T47D (cell line): ENCODE data around the gene SLC26A11.
"Not testable (repeated sequence)": the region's sequence is repeated elsewhere in the genome, so short reads cannot be mapped to it uniquely, and the experiment has no call there.

Experiments used
- DNase-seq, 2 experiments: peaks; one replicate each; pipeline versions ENCODE4 v3.0.0 to v3.0.0-alpha.2; 2011 to 2012; ENCODE audit warnings: low read depth in 1 of 2, low spot score in 1 of 2
- JUND ChIP-seq: IDR thresholded peaks from 2 replicates; pipeline ENCODE4 v1.6.1; 2012; ENCODE audit warnings: low read depth
- in situ Hi-C: cut with HindIII; loops from 2 replicates; pipeline ENCODE4 v1.10.0; 2016; ENCODE audit warnings: low sequenced_read_pairs, low pct_unique_long_range_greater_than_20kb

Gene SLC26A11

DNA sequence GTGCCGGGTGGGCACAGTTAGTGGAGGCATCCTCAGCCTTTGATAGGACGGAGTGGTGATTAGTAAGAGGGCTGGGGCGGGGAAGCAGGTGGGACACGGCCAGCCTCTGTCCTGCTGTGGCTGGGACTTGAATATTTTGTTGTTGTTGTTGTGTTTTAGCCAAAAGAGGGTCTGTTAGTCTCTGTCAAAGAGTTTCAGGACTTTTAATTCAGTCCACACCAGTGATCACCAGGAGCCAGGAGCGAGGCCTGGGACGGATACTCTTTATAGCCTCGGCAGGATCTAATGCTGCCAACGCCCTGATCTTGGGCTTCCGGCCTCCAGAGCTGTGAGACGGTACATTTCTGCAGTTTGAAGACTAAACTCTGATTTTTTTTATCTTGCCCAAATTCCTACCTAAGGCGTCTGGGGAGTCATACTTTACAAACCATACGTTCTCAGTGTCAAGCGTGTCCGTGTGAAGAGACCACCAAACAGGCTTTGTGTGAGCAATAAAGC lies 37.5 kb downstream of the SLC26A11 start:
- DNase-seq, result no peak
- TF ChIP-seq JUND, result no peak
- in situ Hi-C loops, result no loop called here

DNA sequence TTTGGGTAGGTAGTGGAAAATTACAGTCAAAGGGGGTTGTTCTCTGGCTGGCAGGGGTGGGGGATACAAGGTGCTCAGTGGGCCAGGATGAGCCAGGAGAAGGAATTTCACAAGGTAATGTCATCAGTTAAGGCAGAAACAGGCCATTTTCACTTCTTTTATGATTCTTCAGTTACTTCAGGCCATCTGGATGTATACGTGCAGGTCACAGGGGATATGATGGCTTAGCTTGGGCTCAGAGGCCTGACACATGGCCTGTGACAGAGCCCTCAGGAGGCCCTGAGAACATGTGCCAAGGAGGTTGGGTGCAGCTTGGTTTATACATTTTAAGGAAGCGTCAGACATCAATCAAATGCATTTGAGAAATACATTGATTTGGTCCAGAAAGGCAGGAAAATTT lies 38.1 kb downstream of the SLC26A11 start:
- in situ Hi-C loops, DNase-seq: not testable (repeated sequence)

DNA sequence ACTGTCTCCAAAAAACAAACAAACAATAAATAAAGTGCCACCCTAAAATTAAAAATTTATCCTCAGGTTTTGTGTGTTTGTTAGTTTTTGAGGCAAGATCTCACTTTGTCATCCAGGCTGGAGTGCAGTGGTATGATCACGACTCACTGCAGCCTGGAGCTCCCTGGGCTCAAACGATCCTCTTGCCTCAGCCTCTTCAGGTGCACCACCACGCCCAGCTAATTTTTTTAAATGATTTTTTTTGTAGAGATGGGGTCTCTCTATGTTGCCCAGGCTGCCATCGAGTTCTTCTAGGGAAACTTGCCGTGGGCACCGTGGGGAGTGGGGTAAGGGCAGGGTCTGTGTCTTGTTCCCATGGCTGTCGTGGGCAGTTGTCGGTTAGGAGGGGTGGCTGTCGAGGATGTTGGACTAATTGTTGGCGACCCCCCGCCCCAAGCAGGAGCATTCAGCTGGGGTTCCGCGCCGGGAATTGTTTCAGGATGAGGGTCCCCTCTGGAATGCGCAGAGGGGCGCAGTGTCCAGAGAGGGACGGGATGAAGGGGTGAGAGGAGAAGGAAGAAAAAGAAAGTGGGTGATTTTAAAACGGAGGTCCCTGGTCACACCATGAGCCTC lies 39.3 kb downstream of the SLC26A11 start:
- TF ChIP-seq JUND, result no peak
- in situ Hi-C loops, result no loop called here
- DNase-seq, result no peak

DNA sequence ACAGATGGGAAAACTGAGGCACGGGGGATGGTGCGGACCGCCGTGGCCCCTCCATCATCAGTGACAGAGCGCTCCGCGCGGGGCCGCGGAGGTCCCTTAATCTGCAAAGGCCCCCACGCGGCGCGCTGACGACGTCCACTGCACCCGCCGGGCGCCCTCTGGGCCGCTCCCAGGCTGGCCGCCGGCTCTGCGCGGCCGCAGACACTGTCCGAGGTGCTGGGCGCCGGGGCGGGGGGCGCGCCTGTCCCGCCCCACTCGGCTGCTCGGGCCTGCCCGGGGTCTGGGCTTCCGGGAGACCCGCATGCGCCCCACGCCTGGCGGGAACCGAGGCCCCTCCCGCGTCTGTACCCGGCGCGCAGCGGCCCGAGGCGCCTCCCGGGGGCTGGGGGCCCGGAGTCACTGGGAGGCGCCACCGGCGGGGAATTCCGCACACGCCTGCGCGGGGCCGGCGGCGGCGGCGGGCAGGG lies 39.9 kb downstream of the SLC26A11 start:
- TF ChIP-seq JUND, result no peak
- in situ Hi-C loops, result no loop called here
- DNase-seq, result peak; percentile 63 to 86

DNA sequence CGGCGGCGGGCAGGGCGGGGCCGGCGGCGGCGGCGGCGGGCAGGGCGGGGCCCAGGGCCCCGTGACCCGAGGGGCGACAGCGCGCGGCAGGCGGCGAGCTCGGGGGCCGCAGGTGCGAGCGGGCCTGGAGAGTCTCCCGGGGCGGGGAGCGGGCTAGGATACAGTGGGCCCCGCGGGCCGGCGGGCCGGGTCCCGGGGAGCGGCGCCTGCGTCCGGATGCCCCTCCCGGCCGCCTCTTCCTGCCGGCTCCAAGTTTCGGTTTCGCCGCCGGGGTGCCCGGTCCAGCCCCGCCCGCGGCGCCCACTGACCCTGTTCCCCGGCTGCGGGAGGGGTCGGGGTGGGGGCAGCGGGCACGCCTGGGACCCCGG lies 40.5 kb downstream of the SLC26A11 start, which contains the start of gene RNF213:
Gene RNF213, plus strand, starts transcription at position 62 of the 368 bp plus-strand sequence. CDS start 2,830 bp downstream, outside the sequence.
- DNase-seq, result peak; percentile 43 to 85
- in situ Hi-C loops, result no loop called here
- TF ChIP-seq JUND, result no peak

DNA sequence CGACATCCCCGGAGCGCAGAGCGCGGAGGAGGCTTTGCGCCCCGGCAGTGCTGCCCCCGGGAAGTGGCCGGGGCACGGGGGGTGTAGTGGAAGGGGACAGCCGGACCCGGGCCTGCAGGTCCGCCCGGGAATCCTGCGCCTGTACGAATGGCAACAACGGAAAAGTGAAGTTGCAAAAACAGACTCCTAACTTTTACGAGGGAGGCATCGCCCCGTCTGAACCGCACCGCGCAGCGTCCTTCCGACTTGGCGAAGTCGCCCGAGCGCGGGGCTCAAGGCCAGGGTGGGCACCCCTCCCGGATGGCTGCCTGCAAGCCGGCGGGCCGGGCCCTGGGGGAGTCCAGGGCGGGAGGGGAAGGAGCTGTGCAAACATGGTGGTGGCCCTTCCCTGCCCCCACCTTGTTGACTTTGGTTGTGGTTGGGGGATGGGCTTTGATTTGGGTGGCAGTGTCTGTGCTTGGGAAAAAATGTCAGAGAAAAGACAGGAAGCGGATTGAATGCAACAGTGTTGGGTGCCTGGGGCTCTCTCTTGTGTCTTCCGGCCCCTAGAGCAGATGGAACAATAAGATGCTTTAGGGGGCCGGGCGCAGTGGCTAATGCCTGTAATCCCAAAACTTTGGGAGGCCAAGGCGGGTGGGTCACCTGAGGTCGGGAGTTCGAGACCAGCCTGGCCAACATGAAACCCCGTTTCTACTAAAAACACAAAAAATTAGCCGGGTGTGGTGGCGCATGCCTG lies 41.1 kb downstream of the SLC26A11 start:
- DNase-seq, result peak; percentile 74 to 77
- in situ Hi-C loops, result no loop called here
- TF ChIP-seq JUND, result no peak

DNA sequence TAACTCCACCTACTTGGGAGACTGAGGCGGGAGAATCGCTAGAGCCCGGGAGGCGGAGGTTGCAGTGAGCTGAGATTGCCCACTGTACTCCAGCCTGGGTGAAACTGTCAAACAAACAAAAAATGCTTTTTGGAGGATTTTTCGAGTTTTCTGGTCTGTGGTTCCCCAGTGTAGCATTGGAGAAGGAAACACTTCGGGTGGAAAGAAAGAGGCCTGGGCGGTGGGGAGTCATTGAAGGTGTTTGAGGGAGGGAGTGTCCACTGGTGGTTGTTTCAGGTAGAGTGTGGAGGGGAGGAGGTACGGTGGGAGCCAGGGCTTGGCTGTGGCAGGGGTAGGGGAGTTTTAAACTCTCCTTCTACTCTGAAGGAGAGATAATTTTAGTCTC lies 41.7 kb downstream of the SLC26A11 start:
- in situ Hi-C loops, result no loop called here
- no peak for DNase-seq
- TF ChIP-seq JUND, result no peak

DNA sequence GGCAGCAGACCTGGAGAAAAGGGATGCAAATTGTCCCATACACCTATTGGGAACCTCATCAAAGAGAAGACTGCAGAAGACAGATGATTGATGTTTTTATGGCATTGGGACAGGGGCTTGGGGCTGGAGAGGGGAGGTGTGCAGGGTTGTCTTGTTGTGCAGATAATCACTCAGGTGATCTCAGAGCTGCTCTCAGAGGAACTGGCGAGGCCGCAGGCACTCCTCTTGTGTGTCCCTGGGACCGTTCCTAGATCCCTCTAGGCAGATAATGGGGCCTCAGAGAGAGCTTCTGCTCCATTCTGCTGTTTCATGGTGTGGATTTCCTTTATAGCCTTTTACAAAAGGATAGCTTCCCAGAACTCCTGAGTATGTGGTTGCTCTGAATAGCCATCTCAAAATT lies 42.1 kb downstream of the SLC26A11 start:
- in situ Hi-C loops, result no loop called here
- peak; percentile 51 to 73 for DNase-seq
- TF ChIP-seq JUND, result no peak

DNA sequence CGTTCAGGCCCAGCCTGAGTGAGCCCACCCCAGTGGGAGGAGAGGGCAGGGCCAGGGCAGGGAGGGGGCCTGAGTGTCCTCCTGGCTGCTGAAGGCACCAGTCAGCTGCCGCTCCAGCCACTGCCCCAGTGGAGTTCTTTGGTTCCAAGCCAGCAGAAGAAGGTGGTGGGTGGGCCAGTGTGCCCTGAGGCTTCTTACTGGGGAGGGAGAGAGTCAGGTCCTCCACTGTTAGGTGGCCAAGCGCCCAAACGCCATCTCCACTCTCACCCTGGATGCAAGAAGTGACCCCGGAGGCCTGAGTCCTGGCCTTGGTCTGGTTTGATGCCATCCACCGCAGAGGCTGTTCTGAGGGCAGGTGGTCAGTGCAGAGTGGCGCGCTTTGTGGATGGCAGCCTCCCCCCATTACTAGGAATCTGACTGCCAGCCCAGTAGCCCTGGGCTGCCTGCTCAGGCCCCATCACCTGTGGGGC lies 42.6 kb downstream of the SLC26A11 start:
- no peak for DNase-seq
- in situ Hi-C loops, result no loop called here
- TF ChIP-seq JUND, result no peak

DNA sequence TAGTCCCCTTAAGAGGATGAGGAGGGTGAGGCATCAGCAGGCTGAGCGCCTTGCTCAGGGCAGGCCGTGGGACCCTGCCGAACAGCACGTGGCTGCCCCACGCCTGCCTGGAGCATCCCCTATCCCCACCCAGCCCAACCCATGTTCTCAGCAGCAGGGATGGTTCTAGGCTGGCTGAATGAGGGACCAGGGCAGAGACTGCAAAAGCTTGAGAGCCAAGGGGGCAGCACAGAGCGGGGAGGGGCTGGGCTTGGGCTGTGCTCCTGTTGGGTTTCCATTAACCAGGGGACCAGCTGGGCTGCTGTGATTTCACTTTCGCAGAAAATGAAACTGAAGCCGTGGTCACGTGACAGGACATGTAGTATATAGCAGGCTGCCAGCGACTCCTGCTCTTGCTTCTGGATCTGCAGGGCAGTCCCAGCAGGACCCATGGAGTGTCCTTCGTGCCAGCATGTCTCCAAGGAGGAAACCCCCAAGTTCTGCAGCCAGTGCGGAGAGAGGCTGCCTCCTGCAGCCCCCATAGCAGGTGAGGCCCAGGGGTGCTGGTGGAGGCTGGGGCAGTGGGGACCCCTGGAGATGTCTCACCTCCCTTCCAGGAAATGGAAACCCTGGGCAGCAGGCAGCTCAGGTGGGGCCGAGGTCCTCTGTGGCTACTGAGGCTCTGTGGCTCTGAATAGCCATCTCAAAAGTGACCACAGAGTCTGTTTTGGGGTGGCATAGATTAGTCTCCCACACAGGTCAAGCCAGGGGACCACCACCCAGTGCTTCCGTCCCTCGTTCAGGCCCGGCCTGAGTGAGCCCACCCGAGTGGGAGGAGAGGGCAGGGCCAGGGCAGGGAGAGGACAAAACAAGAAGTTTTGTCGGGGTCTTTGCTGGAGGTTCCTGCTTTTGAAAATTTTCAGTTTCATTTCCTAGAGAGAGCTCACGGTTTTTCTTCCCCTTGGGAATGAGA lies 43.3 kb downstream of the SLC26A11 start:
- in situ Hi-C loops, result no loop called here
- TF ChIP-seq JUND, result no peak
- DNase-seq, result no peak

DNA sequence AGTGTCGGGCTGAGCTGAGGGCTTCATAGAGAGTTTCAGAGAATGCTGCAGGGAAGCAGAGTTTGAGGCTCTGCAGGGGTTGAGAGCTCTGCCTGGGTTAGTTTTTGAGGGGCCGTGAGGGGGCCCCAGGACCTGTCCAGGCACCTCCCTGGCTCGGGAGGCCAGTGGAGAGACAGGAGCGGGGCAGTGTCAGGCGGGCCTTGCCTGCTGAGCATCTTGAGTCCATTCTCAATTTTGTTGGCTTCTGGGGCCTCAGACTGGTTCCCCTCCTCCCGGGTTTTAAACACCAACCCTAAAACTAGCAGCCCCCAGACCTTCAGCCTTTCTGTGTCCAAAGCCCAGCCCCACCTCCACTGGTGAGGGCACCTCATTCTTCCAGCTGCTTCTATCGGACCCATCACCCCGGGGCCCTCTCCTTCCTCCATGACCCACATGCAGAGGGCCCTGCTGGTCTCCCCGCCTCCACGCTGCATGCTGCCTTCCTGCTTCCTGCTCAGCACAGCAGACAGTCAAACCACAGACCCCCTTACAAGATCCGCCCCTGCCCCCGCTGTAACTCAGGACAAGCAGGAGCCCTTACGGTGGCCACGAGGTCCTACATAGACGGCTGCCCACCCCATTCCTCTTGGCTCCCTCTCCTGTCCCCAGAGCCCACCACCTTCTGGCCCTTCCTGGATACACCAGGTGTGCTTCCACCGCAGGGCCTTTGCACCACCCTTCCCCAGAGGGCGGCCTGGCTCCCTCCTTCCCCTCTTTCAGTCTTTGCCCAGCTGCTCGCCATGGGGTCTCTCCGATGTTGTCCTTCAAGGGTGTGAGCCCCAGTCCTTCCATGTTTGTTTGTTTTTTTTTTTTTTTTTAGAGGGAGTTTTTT lies 44.2 kb downstream of the SLC26A11 start:
- no peak for TF ChIP-seq JUND
- in situ Hi-C loops, result no loop called here
- DNase-seq, result no peak
